ENCODE data around the gene PIK3R6. TPM values are rescaled to one million over a fixed set of nuclear protein-coding genes. Genes with fewer than 3 reads are reported as not detected.

PIK3R6 gene
- total RNA-seq, 1 experiment from 2014 or later = not detected

DNA sequence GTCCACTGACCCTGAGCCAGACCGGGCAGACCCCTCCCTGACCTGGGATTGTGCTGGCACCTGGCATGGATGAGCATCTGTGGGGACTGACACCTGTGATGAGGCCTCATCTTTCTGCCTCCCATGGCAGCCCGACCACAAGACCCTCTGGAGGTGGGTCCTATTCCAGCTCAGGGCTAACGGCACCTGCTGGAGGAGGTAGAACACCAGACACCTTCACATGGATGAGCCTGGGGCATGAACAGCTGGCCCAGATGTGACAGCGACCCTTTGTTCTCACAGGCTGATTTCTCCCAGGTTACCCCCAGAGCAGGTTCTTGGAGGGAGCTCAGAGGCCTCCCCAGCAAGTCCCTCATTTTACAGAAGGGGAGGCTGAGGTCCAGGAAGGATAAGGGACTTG is 46.4 kb upstream of the PIK3R6 start:
- Mint-ChIP-seq H3K27ac (ENCODE audit: unreplicated experiment) (no peak overlapping the region), H3K27me3 (ENCODE audit: insufficient read depth, unreplicated experiment) (peaks cover 15% of the 10 kb centered on the region), H3K4me1 (ENCODE audit: low read depth, unreplicated experiment) (no peaks in the 10 kb centered on the region), H3K36me3 (ENCODE audit: insufficient read depth, unreplicated experiment) (no peaks in the 10 kb centered on the region), H3K9me3 (ENCODE audit: unreplicated experiment) (no peaks in the 10 kb centered on the region), H3K4me3 (ENCODE audit: unreplicated experiment) (no peak overlapping the region)
- ChIA-PET POLR2A (no interaction called here), CTCF (no interaction called here)
- Histone ChIP-seq H3K4me3 (ENCODE audit: low read depth, low read length) (no peak overlapping the region), H3K27me3 (replicated peaks; ENCODE audit: control insufficient read depth, insufficient read depth, low read length) (no peaks in the 10 kb centered on the region), H3K36me3 (ENCODE audit: control insufficient read depth, insufficient read depth, low read length) (no peaks in the 10 kb centered on the region), H3K9me3 (no peaks in the 10 kb centered on the region), H3K4me1 (no peaks in the 10 kb centered on the region)
- intact Hi-C loops (cut with micrococcal nuclease; ENCODE audit: unreplicated experiment) = no loop called here
- DNase-seq = no peak
- BruUV-seq (replicated peaks) = no TSS peak
- TF ChIP-seq CTCF (IDR thresholded peaks at IDR 0.05; ENCODE audit: insufficient read depth in 1 of 2, low read depth in 1 of 2, low read length in 1 of 2, severe bottlenecking in 1 of 2, unreplicated experiment in 1 of 2) = no peak

GRCh38 chr17:8913091-8913490 is 45.6 kb upstream of the PIK3R6 start:
- Mint-ChIP-seq H3K9me3 (ENCODE audit: unreplicated experiment) (no peaks in the 10 kb centered on the region), H3K27me3 (ENCODE audit: insufficient read depth, unreplicated experiment) (peaks cover 17% of the 10 kb centered on the region), H3K4me3 (ENCODE audit: unreplicated experiment) (no peak overlapping the region), H3K4me1 (ENCODE audit: low read depth, unreplicated experiment) (no peaks in the 10 kb centered on the region), H3K36me3 (ENCODE audit: insufficient read depth, unreplicated experiment) (no peaks in the 10 kb centered on the region), H3K27ac (ENCODE audit: unreplicated experiment) (no peak overlapping the region)
- TF ChIP-seq CTCF (IDR thresholded peaks at IDR 0.05; ENCODE audit: insufficient read depth in 1 of 2, low read depth in 1 of 2, low read length in 1 of 2, severe bottlenecking in 1 of 2, unreplicated experiment in 1 of 2) = no peak
- H3K36me3 ChIP-seq (ENCODE audit: control insufficient read depth, insufficient read depth, low read length) = no peaks in the 10 kb centered on the region
- BruUV-seq (replicated peaks) = no TSS peak
- no peaks in the 10 kb centered on the region for H3K27me3 ChIP-seq (replicated peaks; ENCODE audit: control insufficient read depth, insufficient read depth, low read length)
- ChIA-PET CTCF (interaction anchor here (0.5 to 1.0 kb wide), 2 partner anchors 18 to 113 kb away, joined by 3 read pairs; no protein-coding TSS in a partner anchor), POLR2A (no interaction called here)
- no peaks in the 10 kb centered on the region for H3K4me1 ChIP-seq
- intact Hi-C loops (cut with micrococcal nuclease; ENCODE audit: unreplicated experiment) = no loop called here
- no peak for DNase-seq
- no peaks in the 10 kb centered on the region for H3K9me3 ChIP-seq
- H3K4me3 ChIP-seq (ENCODE audit: low read depth, low read length) = no peak overlapping the region

GRCh38 chr17:8912084-8912981 is 44.9 kb upstream of the PIK3R6 start:
- no peak for TF ChIP-seq CTCF (IDR thresholded peaks at IDR 0.05; ENCODE audit: insufficient read depth in 1 of 2, low read depth in 1 of 2, low read length in 1 of 2, severe bottlenecking in 1 of 2, unreplicated experiment in 1 of 2)
- Mint-ChIP-seq H3K27ac (ENCODE audit: unreplicated experiment) (no peak overlapping the region), H3K4me3 (ENCODE audit: unreplicated experiment) (no peak overlapping the region), H3K36me3 (ENCODE audit: insufficient read depth, unreplicated experiment) (no peaks in the 10 kb centered on the region), H3K27me3 (ENCODE audit: insufficient read depth, unreplicated experiment) (peaks cover 18% of the 10 kb centered on the region), H3K4me1 (ENCODE audit: low read depth, unreplicated experiment) (no peaks in the 10 kb centered on the region), H3K9me3 (ENCODE audit: unreplicated experiment) (no peaks in the 10 kb centered on the region)
- Histone ChIP-seq H3K4me1 (no peaks in the 10 kb centered on the region), H3K27me3 (replicated peaks; ENCODE audit: control insufficient read depth, insufficient read depth, low read length) (no peaks in the 10 kb centered on the region), H3K9me3 (no peaks in the 10 kb centered on the region), H3K36me3 (ENCODE audit: control insufficient read depth, insufficient read depth, low read length) (no peaks in the 10 kb centered on the region), H3K4me3 (ENCODE audit: low read depth, low read length) (no peak overlapping the region)
- ChIA-PET POLR2A (no interaction called here), CTCF (interaction anchor here (0.5 to 1.0 kb wide), 2 partner anchors 17 to 114 kb away, joined by 3 read pairs; no protein-coding TSS in a partner anchor)
- intact Hi-C loops (cut with micrococcal nuclease; ENCODE audit: unreplicated experiment) = no loop called here
- no peak for DNase-seq
- BruUV-seq (replicated peaks) = no TSS peak
